Measurements from ENCODE around the gene NFS1. TPM values are rescaled to one million over a fixed set of nuclear protein-coding genes. Genes with fewer than 3 reads are reported as not detected.
"Not testable (repeated sequence)": the region's sequence is repeated elsewhere in the genome, so short reads cannot be mapped to it uniquely, and the experiment has no call there.

NFS1 gene
- total RNA-seq, 2 experiments from 2014 or later, result 37.2 to 38.2 TPM

DNA sequence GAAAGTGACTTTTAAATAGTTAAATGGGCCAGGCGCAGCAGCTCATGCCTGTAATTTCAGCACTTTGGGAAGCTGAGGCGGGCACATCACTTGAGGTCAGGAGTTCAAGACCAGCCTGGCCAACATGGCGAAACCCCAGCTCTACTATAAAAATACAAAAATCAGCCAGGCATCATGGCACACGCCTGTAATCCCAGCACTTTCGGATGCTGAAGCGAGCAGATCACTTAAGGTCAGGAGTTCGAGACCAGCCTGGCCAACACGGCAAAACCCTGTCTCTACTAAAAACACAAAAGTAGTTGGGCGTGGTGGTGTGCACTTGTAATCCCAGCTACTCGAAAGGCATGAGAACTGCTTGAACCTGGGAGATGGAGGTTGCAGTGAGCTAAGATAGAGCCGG is 6.7 kb upstream of the NFS1 start:
- H3K4me3 Mint-ChIP-seq, DNase-seq, H3K9me3 Mint-ChIP-seq, H3K27me3 Mint-ChIP-seq: not testable (repeated sequence)
- peaks cover 53% of the 10 kb centered on the region for H3K36me3 Mint-ChIP-seq
- peak overlapping the region; percentile 67 for H3K27ac Mint-ChIP-seq
- H3K4me1 Mint-ChIP-seq, result peaks cover 43% of the 10 kb centered on the region

DNA sequence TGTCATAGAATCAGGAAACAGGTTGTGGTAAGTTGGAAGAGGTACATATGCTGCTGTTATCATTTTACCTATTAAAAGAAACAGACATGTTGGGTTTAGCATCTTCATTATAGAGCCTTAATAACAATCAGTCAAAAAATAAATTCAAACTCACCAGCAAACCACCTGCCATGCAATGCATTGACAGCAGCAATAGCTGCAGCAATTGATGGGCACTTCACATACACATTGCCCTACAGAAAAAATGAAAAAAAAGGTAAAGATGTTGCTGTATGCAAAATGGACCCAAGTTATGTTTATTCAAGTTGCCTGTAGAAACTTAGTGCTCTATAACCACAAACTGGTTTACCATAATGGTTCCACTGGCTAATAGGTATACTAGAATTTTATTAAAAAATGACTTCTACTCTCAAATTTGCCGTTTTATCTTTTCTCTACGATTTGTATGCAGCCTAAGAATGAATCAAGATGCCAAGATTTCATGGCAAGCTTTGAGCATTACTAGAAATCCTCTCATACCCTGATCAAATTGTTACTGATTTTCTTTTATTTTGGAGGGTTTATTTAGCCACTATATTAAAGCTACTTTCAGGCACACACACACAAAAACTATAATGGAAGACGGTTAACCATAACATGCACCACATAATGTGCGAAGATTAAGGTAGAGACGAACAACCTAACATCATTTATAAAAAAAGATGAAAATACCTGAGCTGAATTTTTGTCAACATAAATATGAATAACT is 5.5 kb upstream of the NFS1 start:
- no peaks in the 10 kb centered on the region for H3K9me3 Mint-ChIP-seq
- DNase-seq, result no peak
- H3K27me3 Mint-ChIP-seq, result no peaks in the 10 kb centered on the region
- H3K27ac Mint-ChIP-seq, result peak overlapping the region; percentile 69
- no peak overlapping the region for H3K4me3 Mint-ChIP-seq
- peaks cover 55% of the 10 kb centered on the region for H3K36me3 Mint-ChIP-seq
- peaks cover 48% of the 10 kb centered on the region for H3K4me1 Mint-ChIP-seq

- H3K4me1 Mint-ChIP-seq, result peaks cover 48% of the 10 kb centered on the region
- H3K36me3 Mint-ChIP-seq, result peaks cover 58% of the 10 kb centered on the region
- H3K9me3 Mint-ChIP-seq, result no peaks in the 10 kb centered on the region
- no peak for DNase-seq
- no peaks in the 10 kb centered on the region for H3K27me3 Mint-ChIP-seq
- no peak overlapping the region for H3K4me3 Mint-ChIP-seq
- peak overlapping the region; percentile 72 for H3K27ac Mint-ChIP-seq
Observed at GRCh38 chr20:35702824-35703695, 3.9 kb upstream of the NFS1 start.

- Mint-ChIP-seq H3K4me3 (peak overlapping the region; percentile 29), H3K27me3 (no peaks in the 10 kb centered on the region), H3K36me3 (peaks cover 63% of the 10 kb centered on the region), H3K4me1 (peaks cover 54% of the 10 kb centered on the region), H3K27ac (peak overlapping the region; percentile 72), H3K9me3 (no peaks in the 10 kb centered on the region)
- DNase-seq, result no peak
Observed at GRCh38 chr20:35702051-35702823, 3.1 kb upstream of the NFS1 start.

- Mint-ChIP-seq H3K9me3 (no peaks in the 10 kb centered on the region), H3K27me3 (no peaks in the 10 kb centered on the region), H3K4me3 (peak overlapping the region; percentile 97), H3K27ac (peak overlapping the region; percentile 95), H3K36me3 (peaks cover 64% of the 10 kb centered on the region), H3K4me1 (peaks cover 54% of the 10 kb centered on the region)
- DNase-seq, result no peak
Observed at GRCh38 chr20:35700625-35701148, 1.5 kb upstream of the NFS1 start.

- peak overlapping the region; percentile 97 for H3K4me3 Mint-ChIP-seq
- no peaks in the 10 kb centered on the region for H3K27me3 Mint-ChIP-seq
- H3K4me1 Mint-ChIP-seq, result peaks cover 53% of the 10 kb centered on the region
- peak overlapping the region; percentile 95 for H3K27ac Mint-ChIP-seq
- peaks cover 61% of the 10 kb centered on the region for H3K36me3 Mint-ChIP-seq
- DNase-seq, result no peak
- H3K9me3 Mint-ChIP-seq, result no peaks in the 10 kb centered on the region
Observed at GRCh38 chr20:35699957-35700624, 939 bp upstream of the NFS1 start.

DNA sequence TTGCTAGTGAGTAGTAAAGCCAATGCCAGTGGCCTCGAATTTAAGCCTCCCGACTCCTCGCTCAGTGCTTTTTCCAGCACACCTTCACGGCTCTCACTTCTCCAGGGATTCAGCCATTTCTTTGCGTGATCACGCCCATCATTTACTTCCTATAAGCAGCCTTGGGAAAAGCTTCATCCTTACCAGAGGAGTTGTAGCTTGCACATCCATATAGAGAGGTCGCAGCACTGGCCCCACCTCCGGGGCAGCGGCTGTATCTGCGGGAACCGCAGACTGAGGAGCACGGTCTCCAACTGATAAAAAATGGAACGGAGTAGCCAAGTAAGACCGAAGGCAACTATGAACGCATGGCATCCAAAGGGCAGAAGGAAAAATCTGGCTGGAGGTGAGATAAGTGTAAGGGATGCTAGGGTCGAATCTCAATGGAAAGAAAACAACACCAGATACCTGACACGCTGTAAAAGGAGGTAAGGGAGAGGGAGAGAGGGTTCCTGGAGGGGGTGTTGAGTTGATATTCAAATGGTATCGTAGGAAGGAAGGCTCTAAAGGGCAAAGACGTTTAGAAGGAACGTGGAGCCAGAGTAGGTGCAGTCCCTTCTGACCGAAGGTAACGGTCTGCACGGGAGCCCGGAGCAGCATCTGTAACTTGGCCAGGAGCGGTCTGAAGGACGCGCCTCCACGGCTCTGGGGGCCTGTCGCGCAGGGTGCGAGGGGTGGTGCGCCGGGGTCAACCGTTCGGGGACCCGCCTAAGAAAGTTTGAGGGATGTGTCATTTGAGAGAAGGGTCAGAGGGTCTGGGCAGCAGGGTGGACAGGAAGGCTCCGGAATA is 640 bp downstream of the NFS1 start:
- H3K9me3 Mint-ChIP-seq, result no peaks in the 10 kb centered on the region
- DNase-seq, result no peak
- peaks cover 44% of the 10 kb centered on the region for H3K4me1 Mint-ChIP-seq
- H3K4me3 Mint-ChIP-seq, result peak overlapping the region; percentile 97
- H3K36me3 Mint-ChIP-seq, result peaks cover 47% of the 10 kb centered on the region
- H3K27ac Mint-ChIP-seq, result peak overlapping the region; percentile 93
- H3K27me3 Mint-ChIP-seq, result no peaks in the 10 kb centered on the region

- Mint-ChIP-seq H3K4me1 (peaks cover 42% of the 10 kb centered on the region), H3K27me3 (no peaks in the 10 kb centered on the region), H3K36me3 (peaks cover 44% of the 10 kb centered on the region), H3K27ac (peak overlapping the region; percentile 93), H3K4me3 (peak overlapping the region; percentile 97), H3K9me3 (no peaks in the 10 kb centered on the region)
- no peak for DNase-seq
Observed at GRCh38 chr20:35697696-35698297, 1.4 kb downstream of the NFS1 start.

DNA sequence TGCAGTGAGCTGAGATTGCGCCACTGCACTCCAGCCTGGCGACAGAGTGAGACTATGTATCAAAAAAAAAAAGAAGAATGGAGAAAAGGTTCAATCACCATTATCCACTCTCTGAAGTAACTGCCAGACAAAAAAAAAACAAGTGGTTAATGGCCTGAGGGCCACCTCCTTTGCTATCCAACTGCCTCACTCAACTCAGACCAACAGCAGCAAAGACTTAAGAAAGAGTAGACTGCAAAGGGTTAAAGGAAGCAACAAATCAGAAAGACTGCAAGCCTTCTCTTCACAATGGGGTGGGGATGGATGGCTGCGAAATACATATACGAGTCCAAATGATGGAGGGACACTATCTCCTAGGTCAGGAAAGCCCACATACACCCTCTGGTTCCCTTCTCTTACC is 3.2 kb downstream of the NFS1 start:
- H3K4me1 Mint-ChIP-seq, result peaks cover 29% of the 10 kb centered on the region
- H3K27me3 Mint-ChIP-seq, result no peaks in the 10 kb centered on the region
- DNase-seq, result no peak
- no peak overlapping the region for H3K4me3 Mint-ChIP-seq
- H3K9me3 Mint-ChIP-seq, result no peaks in the 10 kb centered on the region
- H3K27ac Mint-ChIP-seq, result no peak overlapping the region
- H3K36me3 Mint-ChIP-seq, result peaks cover 28% of the 10 kb centered on the region

DNA sequence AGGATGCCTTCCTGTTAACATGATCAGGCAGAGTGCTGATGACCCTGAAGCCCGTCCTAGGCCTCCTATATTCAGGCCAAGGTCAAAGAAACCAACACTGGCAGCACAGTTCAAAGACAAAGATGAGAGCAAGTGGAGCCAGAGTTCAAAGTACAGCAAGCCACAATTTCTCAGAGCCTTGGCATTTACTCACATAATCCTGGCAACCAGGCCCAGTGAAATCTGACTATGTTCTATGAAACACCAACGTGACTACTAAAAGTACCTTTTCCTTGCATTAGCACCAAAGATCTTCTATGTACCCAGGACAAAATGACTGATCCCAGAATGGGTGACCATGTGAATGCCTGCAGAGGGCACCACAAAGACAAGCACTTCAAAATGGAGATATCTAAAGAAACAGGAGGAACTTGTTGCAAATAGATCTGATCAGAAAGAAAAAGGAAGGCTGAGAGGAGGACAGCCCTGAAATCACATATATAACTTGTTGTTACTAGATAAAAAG is 3.9 kb downstream of the NFS1 start:
- no peaks in the 10 kb centered on the region for H3K27me3 Mint-ChIP-seq
- H3K4me1 Mint-ChIP-seq, result peaks cover 22% of the 10 kb centered on the region
- H3K9me3 Mint-ChIP-seq, result no peaks in the 10 kb centered on the region
- H3K4me3 Mint-ChIP-seq, result no peak overlapping the region
- no peak for DNase-seq
- peaks cover 22% of the 10 kb centered on the region for H3K36me3 Mint-ChIP-seq
- H3K27ac Mint-ChIP-seq, result peak overlapping the region; percentile 26

GRCh38 chr20:35690265-35690664 is 8.9 kb downstream of the NFS1 start:
- no peaks in the 10 kb centered on the region for H3K9me3 Mint-ChIP-seq
- H3K4me1 Mint-ChIP-seq, result no peaks in the 10 kb centered on the region
- H3K27me3 Mint-ChIP-seq, result no peaks in the 10 kb centered on the region
- H3K4me3 Mint-ChIP-seq, result no peak overlapping the region
- peak overlapping the region; percentile 2 for H3K27ac Mint-ChIP-seq
- no peak for DNase-seq
- H3K36me3 Mint-ChIP-seq, result peaks cover 9% of the 10 kb centered on the region

GRCh38 chr20:35686872-35687271 is 12.3 kb downstream of the NFS1 start:
- not testable (repeated sequence) for H3K27ac Mint-ChIP-seq, H3K9me3 Mint-ChIP-seq, H3K4me1 Mint-ChIP-seq, H3K4me3 Mint-ChIP-seq, H3K27me3 Mint-ChIP-seq, DNase-seq
- peaks cover 13% of the 10 kb centered on the region for H3K36me3 Mint-ChIP-seq

GRCh38 chr20:35685368-35685767 is 13.8 kb downstream of the NFS1 start:
- not testable (repeated sequence) for H3K27ac Mint-ChIP-seq, H3K9me3 Mint-ChIP-seq, DNase-seq, H3K27me3 Mint-ChIP-seq, H3K4me3 Mint-ChIP-seq, H3K4me1 Mint-ChIP-seq
- H3K36me3 Mint-ChIP-seq, result peaks cover 13% of the 10 kb centered on the region
